Activated naive CD8-positive, alpha-beta T cell treated with anti-CD3 and anti-CD28 coated beads, Interleukin-2, amount 50 U/mL, for 24 hours (primary cell): ENCODE results near the gene MYDGF.
"Not testable (repeated sequence)": the region's sequence is repeated elsewhere in the genome, so short reads cannot be mapped to it uniquely, and the experiment has no call there.

Source experiments
- ATAC-seq: fragments of 150-1000 bp; cut with Tn5 transposase; one replicate; pipeline ENCODE4 v1.10.0; 2021
- DNase-seq: peaks from one replicate; pipeline ENCODE4 v3.0.0; 2021
- H3K27ac Mint-ChIP-seq: one replicate; pipeline ENCODE4 v1.8.0; 2021; ENCODE audit warnings: mild to moderate bottlenecking, mixed read lengths
- H3K27me3 Mint-ChIP-seq: one replicate; pipeline ENCODE4 v1.8.0; 2021; ENCODE audit warnings: mixed read lengths
- H3K36me3 Mint-ChIP-seq: one replicate; pipeline ENCODE4 v1.8.0; 2021; ENCODE audit warnings: low read depth, mixed read lengths
- H3K4me1 Mint-ChIP-seq: one replicate; pipeline ENCODE4 v1.8.0; 2021; ENCODE audit warnings: mixed read lengths
- H3K4me3 Mint-ChIP-seq: one replicate; pipeline ENCODE4 v1.8.0; 2021; ENCODE audit warnings: mild to moderate bottlenecking, moderate library complexity, mixed read lengths
- H3K9me3 Mint-ChIP-seq: one replicate; pipeline ENCODE4 v1.8.0; 2021; ENCODE audit warnings: mixed read lengths

Gene MYDGF

DNA sequence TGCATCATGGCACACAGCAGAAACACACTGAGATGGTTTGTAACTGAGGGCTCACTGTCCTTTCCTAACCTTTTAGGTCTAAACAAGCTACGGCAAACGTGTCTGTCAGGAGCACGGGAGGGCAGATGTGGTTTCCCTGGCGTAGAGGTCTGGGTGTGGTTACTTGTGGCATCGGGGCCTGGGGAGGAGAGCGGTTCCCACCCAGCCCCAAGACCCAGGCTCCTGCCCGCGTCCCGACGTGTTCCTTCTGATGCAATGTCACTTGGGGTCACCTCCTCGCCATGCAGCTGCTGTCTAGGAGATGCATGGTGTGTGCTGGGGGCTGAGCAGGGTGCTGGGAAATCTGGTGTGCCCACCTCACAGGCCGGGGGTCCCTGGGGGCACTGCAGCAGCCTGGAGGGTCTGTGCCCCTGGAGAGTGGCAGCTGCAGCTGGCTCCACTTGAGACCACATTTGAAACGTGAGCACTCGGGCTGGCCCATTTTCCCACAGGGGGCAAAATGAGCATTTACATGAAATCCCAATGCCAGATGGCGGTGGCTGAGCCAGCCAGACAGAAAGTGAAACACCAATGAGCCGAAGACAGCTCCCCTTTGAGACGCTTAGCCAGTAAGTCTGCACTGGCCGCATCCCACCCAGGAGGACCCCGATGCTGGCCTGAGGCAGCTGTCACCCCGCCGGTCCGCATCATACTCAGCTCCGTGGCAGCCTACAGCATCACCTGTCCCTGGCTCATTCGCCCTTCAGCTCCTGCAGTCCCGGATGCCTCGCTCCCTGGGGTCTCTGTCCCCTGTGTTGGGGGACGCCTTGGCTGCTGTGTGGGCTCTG lies 22.3 kb upstream of the MYDGF start:
- H3K36me3 Mint-ChIP-seq, result peaks cover 26% of the 10 kb centered on the region
- no peaks in the 10 kb centered on the region for H3K9me3 Mint-ChIP-seq
- no peaks in the 10 kb centered on the region for H3K27me3 Mint-ChIP-seq
- H3K4me3 Mint-ChIP-seq, result no peak overlapping the region
- ATAC-seq, result no peak
- no peaks in the 10 kb centered on the region for H3K4me1 Mint-ChIP-seq
- no peak overlapping the region for H3K27ac Mint-ChIP-seq
- DNase-seq, result no peak

DNA sequence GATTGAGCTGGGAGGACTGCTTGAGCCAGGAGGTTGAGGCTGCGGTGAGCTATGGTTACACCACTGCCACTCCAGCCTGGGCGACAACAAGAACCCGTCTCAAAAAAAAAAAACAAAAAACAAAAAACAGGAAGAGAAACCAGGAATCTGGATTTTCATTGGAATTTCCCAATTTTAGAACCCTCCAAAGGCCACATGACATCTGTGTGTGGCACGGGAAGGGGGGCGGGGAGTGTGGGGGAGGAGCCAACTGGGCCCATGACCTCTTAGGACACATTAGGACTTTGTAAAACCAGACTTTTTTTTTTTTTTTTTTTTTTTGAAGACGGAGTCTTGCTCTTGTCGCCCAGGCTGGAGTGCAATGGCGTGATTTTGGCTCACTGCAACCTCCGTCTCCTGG lies 21.2 kb upstream of the MYDGF start:
- DNase-seq (no peak), ATAC-seq (no peak)
- Mint-ChIP-seq H3K9me3 (no peaks in the 10 kb centered on the region), H3K27ac (no peak overlapping the region), H3K4me1 (no peaks in the 10 kb centered on the region), H3K4me3 (no peak overlapping the region), H3K36me3 (peaks cover 29% of the 10 kb centered on the region), H3K27me3 (no peaks in the 10 kb centered on the region)

DNA sequence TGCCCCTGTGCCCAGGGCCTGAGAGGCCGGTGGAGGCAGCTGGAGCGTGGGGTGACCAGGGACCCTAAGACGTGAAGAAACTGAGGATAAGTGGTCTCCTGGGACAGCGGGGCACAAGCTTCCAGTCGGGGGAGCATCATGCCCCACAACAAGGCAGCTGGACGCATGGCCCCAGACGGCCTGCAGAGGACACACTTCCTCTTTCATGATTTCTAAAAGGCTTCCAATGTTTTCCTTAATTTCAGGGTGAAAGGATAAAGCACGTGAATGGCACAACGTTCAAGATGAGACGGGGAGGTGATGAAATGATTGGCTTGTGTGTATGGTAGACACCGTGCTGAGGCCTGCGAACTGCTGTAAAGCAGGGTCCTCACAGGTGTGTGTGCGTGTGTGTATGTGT lies 20.2 kb upstream of the MYDGF start:
- Mint-ChIP-seq H3K36me3 (peaks cover 27% of the 10 kb centered on the region), H3K27ac (peak overlapping the region; percentile 4), H3K4me3 (no peak overlapping the region)

DNA sequence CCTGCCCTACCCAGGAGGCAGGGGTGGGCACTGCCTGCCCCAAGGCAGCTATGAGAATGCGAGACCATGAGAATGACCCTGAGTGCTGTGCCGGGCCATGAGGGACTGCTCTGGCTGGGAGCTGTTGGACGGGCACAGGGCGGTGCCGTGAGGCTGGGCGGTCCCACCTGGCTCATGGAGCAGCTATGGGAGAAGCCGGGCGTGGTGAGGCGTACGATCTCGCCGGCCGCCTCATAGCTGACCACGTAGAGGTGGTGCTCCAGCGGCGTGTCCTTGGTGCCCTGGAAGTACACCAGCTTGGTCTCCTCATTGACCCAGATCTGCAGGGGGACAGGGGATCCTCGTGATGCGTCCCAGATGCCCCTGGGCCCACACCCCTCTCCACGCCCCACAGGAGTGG lies 19.3 kb upstream of the MYDGF start:
- H3K4me3 Mint-ChIP-seq, result no peak overlapping the region
- no peaks in the 10 kb centered on the region for H3K9me3 Mint-ChIP-seq
- DNase-seq, result no peak
- H3K36me3 Mint-ChIP-seq, result peaks cover 24% of the 10 kb centered on the region
- no peaks in the 10 kb centered on the region for H3K4me1 Mint-ChIP-seq
- no peak for ATAC-seq
- no peaks in the 10 kb centered on the region for H3K27me3 Mint-ChIP-seq
- H3K27ac Mint-ChIP-seq, result no peak overlapping the region

More for the DNA sequence above, 20.2 kb upstream of the MYDGF start:
- no peaks in the 10 kb centered on the region for H3K9me3 Mint-ChIP-seq
- H3K4me1 Mint-ChIP-seq, result no peaks in the 10 kb centered on the region
- no peak for ATAC-seq
- H3K27me3 Mint-ChIP-seq, result no peaks in the 10 kb centered on the region
- no peak for DNase-seq

DNA sequence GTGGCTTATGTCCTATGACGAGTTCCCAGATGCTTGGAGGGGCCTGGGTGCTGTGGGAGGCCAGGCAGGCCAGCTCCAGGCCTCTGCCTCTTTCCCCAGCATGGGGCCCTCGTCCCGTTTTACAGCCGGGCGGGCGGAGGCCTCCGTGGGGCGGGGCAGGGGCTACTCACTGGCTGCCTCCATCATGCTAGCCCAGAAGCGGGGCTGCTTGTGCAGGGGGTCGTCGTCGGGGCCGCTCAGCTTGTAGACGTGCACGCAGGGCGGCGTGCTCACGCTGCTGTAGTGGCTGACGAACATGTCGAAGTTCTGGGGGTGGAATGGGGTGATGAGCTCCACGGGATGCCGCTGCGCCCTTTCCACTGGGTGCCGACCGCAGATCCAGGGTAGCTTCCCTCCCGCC lies 18.4 kb upstream of the MYDGF start:
- no peak for ATAC-seq
- no peak overlapping the region for H3K27ac Mint-ChIP-seq
- no peaks in the 10 kb centered on the region for H3K27me3 Mint-ChIP-seq
- no peaks in the 10 kb centered on the region for H3K4me1 Mint-ChIP-seq
- no peak for DNase-seq
- no peak overlapping the region for H3K4me3 Mint-ChIP-seq
- H3K9me3 Mint-ChIP-seq, result no peaks in the 10 kb centered on the region
- H3K36me3 Mint-ChIP-seq, result peaks cover 21% of the 10 kb centered on the region

DNA sequence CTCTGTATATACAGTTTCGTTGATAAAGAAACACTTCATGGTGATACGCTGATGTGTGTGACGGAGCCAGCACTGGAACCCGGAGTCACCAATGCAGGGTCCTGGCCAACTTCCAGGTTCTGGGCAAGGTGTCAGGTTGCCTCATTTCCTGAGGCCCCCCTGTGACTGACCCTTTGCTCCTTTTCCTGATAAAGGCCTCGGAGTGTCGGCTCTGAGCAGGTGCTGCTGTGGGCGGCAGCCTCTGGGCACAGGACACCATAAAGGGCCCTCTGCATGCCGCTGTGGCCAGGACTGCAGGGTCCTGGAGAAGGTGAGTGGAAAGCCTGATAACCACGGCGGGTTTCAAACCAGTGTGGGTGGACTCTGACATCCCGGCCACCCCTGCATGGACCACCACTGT lies 17.3 kb upstream of the MYDGF start:
- no peak for DNase-seq
- H3K36me3 Mint-ChIP-seq, result peaks cover 18% of the 10 kb centered on the region
- H3K4me1 Mint-ChIP-seq, result no peaks in the 10 kb centered on the region
- H3K4me3 Mint-ChIP-seq, result no peak overlapping the region
- no peaks in the 10 kb centered on the region for H3K27me3 Mint-ChIP-seq
- no peaks in the 10 kb centered on the region for H3K9me3 Mint-ChIP-seq
- no peak for ATAC-seq
- H3K27ac Mint-ChIP-seq, result no peak overlapping the region

DNA sequence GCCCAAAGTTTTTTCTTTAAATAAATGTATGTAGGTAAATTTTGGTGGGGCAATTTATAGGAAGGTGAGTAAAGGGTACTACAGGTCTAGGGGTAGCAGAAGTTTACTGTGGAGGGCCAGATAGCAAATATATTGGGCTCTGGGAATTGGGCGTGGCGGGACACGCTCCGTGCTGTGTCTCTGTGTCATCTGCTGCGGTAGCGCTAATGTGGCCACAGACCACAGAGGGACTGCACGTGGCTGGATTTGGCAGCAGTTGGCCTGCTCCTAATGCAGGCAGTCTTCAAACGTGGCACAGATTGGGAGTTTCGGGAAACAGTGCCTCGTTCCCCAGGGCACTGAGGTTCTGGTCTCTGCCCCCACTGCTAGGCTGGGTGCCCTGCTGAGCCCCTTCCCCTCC lies 16.6 kb upstream of the MYDGF start:
- H3K36me3 Mint-ChIP-seq, result peaks cover 18% of the 10 kb centered on the region
- H3K9me3 Mint-ChIP-seq, result no peaks in the 10 kb centered on the region
- H3K4me1 Mint-ChIP-seq, result no peaks in the 10 kb centered on the region
- no peak for DNase-seq
- no peak overlapping the region for H3K27ac Mint-ChIP-seq
- no peaks in the 10 kb centered on the region for H3K27me3 Mint-ChIP-seq
- no peak for ATAC-seq
- H3K4me3 Mint-ChIP-seq, result no peak overlapping the region

DNA sequence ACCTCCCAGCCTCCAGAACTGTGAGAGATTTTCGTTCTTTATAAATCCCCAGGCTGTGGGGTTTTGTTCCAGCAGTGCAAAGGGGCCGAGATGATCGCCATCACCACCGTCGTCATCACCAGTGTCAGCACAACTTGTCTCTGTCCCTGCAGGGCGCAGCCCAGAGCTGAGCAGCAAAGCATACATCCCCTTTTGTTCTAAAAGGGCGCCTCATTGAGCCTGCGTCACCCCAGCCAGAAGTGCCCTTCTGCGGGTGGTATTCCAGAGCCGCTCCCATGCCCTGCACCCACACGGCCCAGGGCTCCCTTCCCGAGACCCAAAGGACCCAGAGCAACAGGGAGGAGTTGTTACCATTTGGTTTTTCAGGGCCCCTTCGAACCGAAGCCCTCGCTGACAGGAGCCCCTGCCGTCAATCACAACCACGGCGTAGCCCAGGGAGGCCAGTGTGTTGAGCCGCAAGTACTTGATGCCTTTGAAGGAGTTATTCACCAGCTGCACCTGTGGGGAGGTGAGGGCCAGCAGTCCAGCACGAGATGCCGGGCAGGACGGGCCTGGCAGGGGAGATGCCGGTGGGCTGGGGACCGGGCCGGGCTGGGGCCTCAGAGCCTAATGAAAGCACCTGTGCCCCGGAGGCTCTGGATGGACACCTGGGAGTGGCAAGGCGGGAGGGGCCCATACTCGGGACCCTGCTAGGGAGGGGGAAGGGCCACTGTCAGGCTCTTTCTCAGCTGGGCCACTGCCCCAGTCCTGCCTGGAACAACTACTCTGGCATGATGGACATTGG lies 14.4 kb upstream of the MYDGF start:
- Mint-ChIP-seq H3K9me3 (no peaks in the 10 kb centered on the region), H3K4me1 (no peaks in the 10 kb centered on the region), H3K36me3 (peaks cover 14% of the 10 kb centered on the region), H3K4me3 (no peak overlapping the region), H3K27me3 (no peaks in the 10 kb centered on the region), H3K27ac (no peak overlapping the region)
- DNase-seq (no peak), ATAC-seq (no peak)

DNA sequence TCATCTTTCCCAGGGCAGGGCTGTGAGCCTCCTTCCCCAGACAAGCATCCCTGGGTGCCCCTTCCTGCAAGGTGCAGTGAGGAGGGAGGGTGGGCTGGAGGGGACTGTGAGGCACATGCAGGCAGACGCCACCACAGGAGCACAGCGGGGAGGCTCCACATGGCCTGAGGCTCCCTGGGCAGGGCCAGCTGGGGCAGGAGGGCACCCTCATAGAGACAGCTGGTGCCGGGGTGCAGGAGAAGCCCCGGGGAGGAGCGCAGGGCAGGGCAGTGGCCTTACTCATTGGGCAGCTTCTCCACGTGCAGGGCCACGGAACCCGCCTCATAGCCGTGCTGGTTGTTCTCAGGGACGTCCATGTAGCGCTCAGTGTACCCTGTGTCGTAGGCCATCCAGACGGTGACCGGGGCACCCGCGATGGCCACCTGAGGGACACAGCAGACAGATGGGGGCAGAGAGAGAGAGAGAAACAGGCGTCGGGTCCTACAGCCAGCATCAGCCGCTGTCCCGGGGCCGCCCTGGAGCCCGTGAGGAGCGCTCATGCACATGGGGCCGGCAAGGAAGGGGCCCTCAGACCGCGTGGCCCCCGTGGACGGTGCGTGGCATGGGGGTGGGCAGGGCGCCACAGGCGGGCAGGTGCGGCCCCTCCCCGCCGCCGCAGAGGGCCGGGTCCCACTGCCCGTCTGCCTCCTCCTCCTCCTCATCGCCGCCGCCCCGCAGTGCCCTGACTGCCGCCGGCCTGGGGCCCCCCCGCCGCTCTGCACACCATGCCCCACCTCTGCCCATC lies 12.5 kb upstream of the MYDGF start:
- no peaks in the 10 kb centered on the region for H3K27me3 Mint-ChIP-seq
- no peaks in the 10 kb centered on the region for H3K9me3 Mint-ChIP-seq
- H3K4me3 Mint-ChIP-seq, result no peak overlapping the region
- peaks cover 13% of the 10 kb centered on the region for H3K36me3 Mint-ChIP-seq
- H3K27ac Mint-ChIP-seq, result no peak overlapping the region
- no peaks in the 10 kb centered on the region for H3K4me1 Mint-ChIP-seq
- DNase-seq (no peak), ATAC-seq (no peak)

DNA sequence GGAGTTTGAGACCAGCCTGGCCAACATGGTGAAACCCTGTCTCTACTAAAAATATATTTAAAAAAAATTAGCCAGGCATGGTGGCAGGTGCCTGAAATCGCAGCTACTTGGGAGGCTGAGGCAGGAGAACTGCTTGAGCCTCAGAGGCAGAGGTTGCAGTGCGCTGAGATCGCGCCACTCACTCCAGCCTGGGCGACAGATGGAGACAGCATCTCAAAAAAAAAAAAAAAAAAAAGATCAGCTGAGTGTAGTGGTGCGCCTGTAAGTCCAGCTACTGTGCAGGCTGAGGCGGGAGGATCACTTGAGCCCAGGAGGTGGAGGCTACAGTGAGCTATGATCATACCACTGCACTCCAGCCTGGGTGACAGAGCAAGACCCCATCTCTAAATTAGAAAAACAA lies 9.9 kb upstream of the MYDGF start:
- H3K27me3 Mint-ChIP-seq, DNase-seq, H3K4me3 Mint-ChIP-seq, H3K9me3 Mint-ChIP-seq, H3K4me1 Mint-ChIP-seq, H3K27ac Mint-ChIP-seq, ATAC-seq: not testable (repeated sequence)
- peaks cover 15% of the 10 kb centered on the region for H3K36me3 Mint-ChIP-seq

DNA sequence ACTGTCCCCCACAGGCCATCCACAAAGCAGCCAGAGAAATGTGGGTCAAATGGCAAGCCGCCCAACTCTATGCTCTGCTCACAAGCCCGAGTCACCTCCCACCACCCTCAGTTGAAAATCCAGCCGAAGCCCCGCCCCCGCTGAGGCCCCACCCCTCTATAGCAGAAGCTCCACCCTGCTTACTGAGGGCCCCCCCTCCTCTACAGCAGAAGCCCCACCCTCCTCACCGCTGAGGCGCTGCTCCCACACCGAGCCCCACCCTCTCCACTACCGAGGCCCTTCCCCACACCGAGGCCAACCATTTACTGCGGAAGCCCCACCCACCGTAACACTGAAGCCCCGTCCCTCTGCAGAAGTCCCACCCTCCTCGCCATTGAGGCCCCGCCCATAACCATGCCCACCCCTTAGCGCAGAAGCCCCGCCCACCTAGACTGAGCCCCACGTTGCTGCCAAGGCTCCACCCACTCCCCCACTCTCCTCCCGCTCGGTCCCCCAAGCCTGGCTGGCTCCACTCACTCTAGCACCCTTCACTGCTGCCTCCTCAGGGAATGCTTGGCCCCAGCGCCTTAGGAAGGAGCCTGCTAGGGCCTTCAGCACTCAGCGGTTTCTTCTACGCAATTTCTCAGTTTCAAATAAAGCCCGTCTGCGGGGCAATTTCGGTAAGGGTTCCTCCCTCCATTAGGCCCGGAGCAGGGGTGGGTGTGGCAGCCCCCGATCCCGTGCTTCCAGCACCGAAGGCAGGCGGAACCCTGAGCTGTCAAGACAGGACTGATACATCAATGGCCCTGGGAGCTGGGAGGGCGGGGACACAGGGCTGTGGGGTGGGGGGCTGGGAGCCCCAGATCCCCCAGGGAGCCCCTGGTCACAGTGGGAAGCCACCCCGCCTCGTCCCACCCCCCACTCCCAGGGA lies 9.0 kb upstream of the MYDGF start:
- Mint-ChIP-seq H3K27me3 (no peaks in the 10 kb centered on the region), H3K36me3 (peaks cover 15% of the 10 kb centered on the region), H3K4me1 (no peaks in the 10 kb centered on the region), H3K27ac (no peak overlapping the region), H3K9me3 (no peaks in the 10 kb centered on the region), H3K4me3 (no peak overlapping the region)
- DNase-seq, result peak; percentile 22
- ATAC-seq, result no peak

DNA sequence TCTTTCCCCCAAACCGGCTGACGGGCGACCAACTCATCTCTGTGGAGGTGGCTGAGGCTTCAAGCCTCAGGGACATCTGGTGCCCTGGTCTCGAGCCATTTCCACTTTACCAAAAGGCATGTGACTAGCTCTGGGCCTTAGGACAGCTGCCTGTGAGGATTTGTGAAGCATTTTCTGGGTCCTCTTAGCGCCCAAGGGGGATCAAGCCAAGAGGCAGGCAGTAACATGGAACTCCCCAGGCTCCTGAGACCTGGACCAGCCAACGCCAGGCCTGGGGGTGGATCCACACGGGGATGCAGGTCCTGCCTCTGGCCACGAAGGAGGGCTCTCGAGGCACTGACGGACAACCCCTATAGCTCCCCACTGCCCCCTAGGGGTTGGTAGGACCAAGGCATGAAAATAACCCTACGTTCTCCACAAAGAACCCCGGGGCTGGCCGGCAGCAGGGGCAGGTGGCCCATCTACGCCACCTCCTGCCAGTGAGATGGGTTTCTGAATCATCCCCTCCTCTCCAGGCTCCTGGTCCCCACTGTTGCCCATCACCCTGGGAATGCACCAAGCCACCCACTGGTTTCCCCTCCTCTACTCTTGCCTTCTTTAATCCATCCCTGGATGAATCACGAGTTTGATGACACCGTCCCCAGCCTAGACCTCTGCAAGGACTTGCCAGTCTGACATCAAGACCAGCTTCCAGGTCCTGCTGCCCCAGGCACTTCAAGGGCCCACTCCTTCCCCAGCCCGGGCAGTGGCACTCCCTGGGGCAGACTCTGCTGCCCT lies 7.0 kb upstream of the MYDGF start:
- Mint-ChIP-seq H3K4me1 (no peaks in the 10 kb centered on the region), H3K9me3 (no peaks in the 10 kb centered on the region), H3K27me3 (no peaks in the 10 kb centered on the region), H3K27ac (no peak overlapping the region), H3K36me3 (peaks cover 10% of the 10 kb centered on the region), H3K4me3 (no peak overlapping the region)
- ATAC-seq (peak; percentile 43), DNase-seq (peak; percentile 46)

DNA sequence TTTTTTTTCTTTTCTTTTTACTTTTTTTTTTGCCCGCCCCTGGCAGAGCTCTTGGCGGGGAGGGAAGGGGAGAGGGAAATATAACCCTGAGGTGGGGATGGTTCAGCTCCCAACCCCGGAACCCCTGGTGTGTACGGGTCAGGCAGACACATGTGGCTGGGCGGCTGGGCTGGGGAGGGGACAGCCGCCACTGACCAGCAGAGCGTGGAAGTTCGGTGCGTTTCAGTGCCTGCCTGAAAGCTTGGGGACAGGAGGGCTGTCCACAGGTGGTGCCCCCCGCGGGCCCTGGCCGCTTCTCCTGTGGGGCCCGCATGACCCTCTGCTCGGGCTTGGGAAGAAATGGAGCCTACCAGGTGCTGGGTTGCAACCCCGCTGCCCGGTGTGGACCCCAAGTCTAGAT lies 5.2 kb upstream of the MYDGF start:
- Mint-ChIP-seq H3K9me3 (no peaks in the 10 kb centered on the region), H3K27me3 (no peaks in the 10 kb centered on the region), H3K4me1 (no peaks in the 10 kb centered on the region), H3K36me3 (peaks cover 9% of the 10 kb centered on the region), H3K4me3 (no peak overlapping the region), H3K27ac (no peak overlapping the region)
- DNase-seq, result no peak
- no peak for ATAC-seq
